Endothelial cell of umbilical vein (primary cell): ENCODE data around the gene MORC2. TPM values are rescaled to one million over a fixed set of nuclear protein-coding genes. Genes with fewer than 3 reads are reported as not detected.

Experiments
- BruUV-seq: library from RNA; stranded (reverse); fragments of 400-500 nt; replicated peaks from 2 replicates; lab custom pipeline; 2021; lab: Mats Ljungman, UMichigan
- CTCF ChIA-PET: fragments of 300-600, 350-600 bp; sonication (Branson Sonifier 250); formaldehyde crosslinking; loops from one replicate; lab custom pipeline; 2021; ENCODE audit warnings: antibody characterized with exemption, inconsistent platforms; lab: Charles Lee
- POLR2A ChIA-PET: fragments of 300-600, 350-600 bp; sonication (Branson Sonifier 250); formaldehyde crosslinking; loops from one replicate; lab custom pipeline; 2021; ENCODE audit warnings: antibody characterized with exemption, inconsistent platforms; lab: Charles Lee
- DNase-seq: peaks from one replicate; pipeline ENCODE4 v3.0.0-alpha.2; 2011; ENCODE audit warnings: low read depth, low spot score
- FAIRE-seq: peaks from 2 replicates; lab custom pipeline; 2011; peaks lifted over from hg19 to GRCh38; lab: Jason Lieb, UNC
- H2AFZ ChIP-seq: 2 replicates; pipeline ENCODE4 v1.6.0; 2012; ENCODE audit warnings: low read depth, low read length, control low read depth, inconsistent platforms
- H3K27ac ChIP-seq: 2 replicates; pipeline ENCODE4 v1.5.1; 2011; ENCODE audit warnings: low read depth, mild to moderate bottlenecking, control low read depth, low read length, moderate library complexity; ENCODE audit not compliant: insufficient read depth
- H3K27me3 ChIP-seq, 2 experiments: 2 replicates each; pipeline versions ENCODE4 v1.6.0 to v1.6.1; 2011; ENCODE audit warnings: low read length in 2 of 2, mixed read lengths in 1 of 2; ENCODE audit not compliant: control insufficient read depth in 2 of 2, insufficient read depth in 2 of 2
- H3K36me3 ChIP-seq, 2 experiments: 2 replicates in 1 of 2; 3 replicates in 1 of 2; pipeline ENCODE4 v1.5.1; 2011; ENCODE audit warnings: low read length in 2 of 2, mild to moderate bottlenecking in 1 of 2, moderate library complexity in 1 of 2; ENCODE audit not compliant: control insufficient read depth in 2 of 2, insufficient read depth in 2 of 2; ENCODE audit errors: extremely low read depth in 1 of 2
- H3K4me1 ChIP-seq: 3 replicates; pipeline ENCODE4 v1.5.1; 2011; ENCODE audit warnings: mild to moderate bottlenecking, low read length; ENCODE audit not compliant: control insufficient read depth, insufficient read depth; ENCODE audit errors: extremely low read depth
- H3K4me2 ChIP-seq: 2 replicates; pipeline ENCODE4 v1.6.1; 2011; ENCODE audit warnings: low read length, control low read depth, mixed read lengths; ENCODE audit not compliant: insufficient read depth
- H3K4me3 ChIP-seq, 3 experiments: fragments of 200-600 bp in 1 of 3; sonication (generic), shearing (Covaris generic) in 1 of 3; replicated peaks in 1 of 3; 2 replicates each; pipeline ENCODE4 v1.5.1; 2011 to 2016; ENCODE audit warnings: control low read depth in 3 of 3, low read length in 3 of 3, mild to moderate bottlenecking in 2 of 3, inconsistent platforms in 1 of 3, low read depth in 1 of 3, moderate library complexity in 1 of 3; ENCODE audit not compliant: insufficient read depth in 1 of 3
- H3K79me2 ChIP-seq: 2 replicates; pipeline ENCODE4 v1.6.0; 2012; ENCODE audit warnings: low read length, inconsistent platforms; ENCODE audit not compliant: control insufficient read depth, insufficient read depth
- H3K9ac ChIP-seq: replicated peaks from 2 replicates; pipeline ENCODE3; 2011; ENCODE audit warnings: low read length, control low read depth; ENCODE audit not compliant: insufficient read depth; ENCODE audit errors: extremely low read depth
- H3K9me1 ChIP-seq: replicated peaks from 3 replicates; pipeline ENCODE4 v1.6.0; 2011; ENCODE audit warnings: mild to moderate bottlenecking, low read length; ENCODE audit not compliant: control insufficient read depth, insufficient read depth; ENCODE audit errors: extremely low read depth
- H3K9me3 ChIP-seq: replicated peaks from 2 replicates; pipeline ENCODE4 v1.5.1; 2012; ENCODE audit warnings: low read length, inconsistent platforms; ENCODE audit not compliant: control insufficient read depth, insufficient read depth
- H4K20me1 ChIP-seq: replicated peaks from 2 replicates; pipeline ENCODE3; 2011; ENCODE audit warnings: mild to moderate bottlenecking, low read length; ENCODE audit not compliant: control insufficient read depth, insufficient read depth; ENCODE audit errors: extremely low read depth
- EZH2 ChIP-seq: IDR thresholded peaks from 2 replicates; pipeline ENCODE4 v1.6.1; 2012; ENCODE audit warnings: borderline replicate concordance, low read depth, mild to moderate bottlenecking, moderate library complexity, low read length, inconsistent platforms; ENCODE audit not compliant: severe bottlenecking
- FOS ChIP-seq: IDR thresholded peaks from 2 replicates; pipeline ENCODE4 v1.6.1; 2011; ENCODE audit warnings: mild to moderate bottlenecking, low read length, moderate library complexity, borderline replicate concordance; ENCODE audit not compliant: insufficient read depth
- GATA2 ChIP-seq: IDR thresholded peaks from 2 replicates; pipeline ENCODE4 v1.7.0; 2011; ENCODE audit warnings: low read depth, mild to moderate bottlenecking, moderate library complexity, mixed read lengths, low read length; ENCODE audit not compliant: insufficient read length, insufficient read depth
- JUN ChIP-seq: IDR thresholded peaks from 2 replicates; pipeline ENCODE4 v1.6.1; 2011; ENCODE audit warnings: borderline replicate concordance, low read depth; ENCODE audit not compliant: insufficient read length, insufficient read depth
- MAX ChIP-seq: IDR thresholded peaks from 2 replicates; pipeline ENCODE4 v1.6.1; 2011; ENCODE audit not compliant: insufficient read depth, insufficient read length
- MYC ChIP-seq: IDR thresholded peaks from one replicate; pipeline ENCODE4 v1.6.1; 2011; ENCODE audit warnings: mild to moderate bottlenecking, low read depth, low read length
- POLR2A ChIP-seq: IDR thresholded peaks from 2 replicates; pipeline ENCODE4 v1.6.1; 2012; ENCODE audit warnings: low read depth, mild to moderate bottlenecking, control low read depth, low read length
- POLR2AphosphoS5 ChIP-seq: IDR thresholded peaks from 2 replicates; pipeline ENCODE4 v1.6.1; 2012; ENCODE audit warnings: low read depth, mild to moderate bottlenecking, control low read depth, low read length, moderate library complexity; ENCODE audit not compliant: insufficient read depth
- dilution Hi-C: fragments of 300-500 bp; cut with MboI; formaldehyde crosslinking; loops from one replicate; pipeline ENCODE4 v1.15.0; 2019; ENCODE audit warnings: low sequenced_read_pairs; ENCODE audit not compliant: extremely low pct_ligation_motif_present
- intact Hi-C: fragments of 100-400 bp; cut with micrococcal nuclease; formaldehyde crosslinking; loops from one replicate; pipeline ENCODE4 v1.10.0; 2022
- polyA plus RNA-seq, 4 experiments: library from polyadenylated mRNA; depleted of rRNA in 3 of 4; stranded (reverse) in 3 of 4; unstranded in 1 of 4; fragments of >200 nt; gene quantifications; 2 replicates each; pipeline versions ENCODE4 v1.2.1 to v1.2.3, GENCODE V29; 2011 to 2012; ENCODE audit warnings: missing spikeins in 1 of 4
- total RNA-seq: library from RNA; stranded (reverse); gene quantifications from 2 replicates; pipeline ENCODE4 v1.2.3, GENCODE V29; 2021
- TF ChIP-seq, protein P1 (sequence below), 2 donors: IDR thresholded peaks; 1 replicate in 1 of 2; 2 replicates in 1 of 2; pipeline ENCODE4 v1.5.1; 2011; ENCODE audit warnings: low read length in 2 of 2, mild to moderate bottlenecking in 2 of 2, moderate library complexity in 2 of 2, control low read depth in 1 of 2, inconsistent platforms in 1 of 2, low read depth in 1 of 2; ENCODE audit not compliant: insufficient read depth in 1 of 2; ENCODE audit errors: extremely low read depth in 1 of 2

Gene MORC2
- total and polyA plus RNA-seq, 2 donors (not counting 3 experiments of a cell fraction or from before 2014, with no cell fraction given): 11.6 to 34.7 TPM

DNA sequence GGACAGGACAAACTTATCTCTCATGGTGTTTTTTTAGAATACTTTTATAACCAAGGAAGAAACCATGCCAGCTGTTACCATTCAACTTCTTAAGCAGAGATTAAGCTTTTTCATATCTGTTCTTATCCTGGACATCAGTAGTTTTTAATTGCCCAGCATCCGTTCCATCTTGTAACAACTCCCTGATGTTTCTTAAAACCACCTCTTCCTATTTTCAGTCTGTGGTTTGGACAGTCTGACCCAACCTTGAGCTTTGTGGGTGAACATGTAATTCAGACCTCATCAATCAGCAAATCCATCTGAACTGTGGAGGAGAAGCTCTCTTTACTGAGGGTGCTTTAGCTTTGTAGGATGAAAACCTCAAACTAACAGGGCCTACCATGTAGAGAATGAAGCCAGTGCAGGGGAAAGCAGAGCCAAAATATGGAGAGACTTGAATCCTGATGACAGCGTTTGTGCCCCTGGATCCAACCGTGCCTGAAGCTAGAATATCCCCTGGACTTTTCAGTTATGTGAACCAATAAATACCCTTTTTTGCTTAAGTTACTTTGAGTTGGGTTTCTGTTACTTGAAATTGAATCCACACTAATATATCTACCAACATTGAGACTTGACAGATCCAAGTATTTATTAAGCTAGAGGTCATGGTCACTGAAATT lies 9.9 kb upstream of the MORC2 start:
- no TSS peak for BruUV-seq
- Histone ChIP-seq H3K9me1 (no peaks in the 10 kb centered on the region), H3K4me3 (no peak overlapping the region), H3K4me1 (no peaks in the 10 kb centered on the region), H4K20me1 (peaks cover 3% of the 10 kb centered on the region), H3K79me2 (peaks cover 17% of the 10 kb centered on the region), H3K27me3 (no peaks in the 10 kb centered on the region), H2AFZ (no peak overlapping the region), H3K27ac (no peak overlapping the region), H3K9me3 (no peaks in the 10 kb centered on the region), H3K36me3 (peaks cover 5 to 14% of the 10 kb centered on the region in 2 experiments), H3K4me2 (no peak overlapping the region), H3K9ac (no peak overlapping the region)
- DNase-seq: no peak
- POLR2A ChIA-PET: no interaction called here
- no peak for FAIRE-seq
- TF ChIP-seq EZH2: no peak
- TF ChIP-seq POLR2A: no peak
- TF ChIP-seq JUN: no peak
- TF ChIP-seq MAX: no peak
- TF ChIP-seq FOS: no peak
- intact Hi-C loops: no loop called here
- dilution Hi-C loops: no loop called here
- CTCF ChIA-PET: no interaction called here

- Histone ChIP-seq H4K20me1 (peaks cover 6% of the 10 kb centered on the region), H3K4me3 (peak overlapping the region; percentile 80 to 95 (median 88)), H3K9me3 (no peaks in the 10 kb centered on the region), H2AFZ (no peak overlapping the region), H3K79me2 (peaks cover 66% of the 10 kb centered on the region), H3K9me1 (no peaks in the 10 kb centered on the region), H3K9ac (peak overlapping the region; percentile 89), H3K4me2 (peak overlapping the region; percentile 98), H3K27ac (peak overlapping the region; percentile 83), H3K36me3 (peaks cover 11 to 24% of the 10 kb centered on the region in 2 experiments), H3K4me1 (peaks cover 21% of the 10 kb centered on the region), H3K27me3 (no peaks in the 10 kb centered on the region)
- TF ChIP-seq MYC: no peak
- no peak for TF ChIP-seq GATA2
- TF ChIP-seq MAX: no peak
- no peak for TF ChIP-seq EZH2
- TF ChIP-seq FOS: no peak
- TF ChIP-seq JUN: no peak
- no peak for TF ChIP-seq POLR2A
- TF ChIP-seq POLR2AphosphoS5: no peak
- TF ChIP-seq, protein P1, sequence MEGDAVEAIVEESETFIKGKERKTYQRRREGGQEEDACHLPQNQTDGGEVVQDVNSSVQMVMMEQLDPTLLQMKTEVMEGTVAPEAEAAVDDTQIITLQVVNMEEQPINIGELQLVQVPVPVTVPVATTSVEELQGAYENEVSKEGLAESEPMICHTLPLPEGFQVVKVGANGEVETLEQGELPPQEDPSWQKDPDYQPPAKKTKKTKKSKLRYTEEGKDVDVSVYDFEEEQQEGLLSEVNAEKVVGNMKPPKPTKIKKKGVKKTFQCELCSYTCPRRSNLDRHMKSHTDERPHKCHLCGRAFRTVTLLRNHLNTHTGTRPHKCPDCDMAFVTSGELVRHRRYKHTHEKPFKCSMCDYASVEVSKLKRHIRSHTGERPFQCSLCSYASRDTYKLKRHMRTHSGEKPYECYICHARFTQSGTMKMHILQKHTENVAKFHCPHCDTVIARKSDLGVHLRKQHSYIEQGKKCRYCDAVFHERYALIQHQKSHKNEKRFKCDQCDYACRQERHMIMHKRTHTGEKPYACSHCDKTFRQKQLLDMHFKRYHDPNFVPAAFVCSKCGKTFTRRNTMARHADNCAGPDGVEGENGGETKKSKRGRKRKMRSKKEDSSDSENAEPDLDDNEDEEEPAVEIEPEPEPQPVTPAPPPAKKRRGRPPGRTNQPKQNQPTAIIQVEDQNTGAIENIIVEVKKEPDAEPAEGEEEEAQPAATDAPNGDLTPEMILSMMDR (IDR thresholded peaks at IDR 0.05; ENCODE audit: extremely low read depth in 1 of 2, insufficient read depth in 1 of 2, low read depth in 1 of 2, low read length in 2 of 2): no peak
- no peak for DNase-seq
- dilution Hi-C loops (no loop called here), intact Hi-C loops (no loop called here)
- ChIA-PET CTCF (interaction anchor here (1.7 to 5.0 kb wide), 5 partner anchors 24 to 178 kb away, joined by 5 to 130 read pairs (median 8); partner anchors contain the start of gene SMTN), POLR2A (interaction anchor here (2.9 to 3.3 kb wide), 2 partner anchors 111 to 114 kb away, joined by 24 to 44 read pairs; partner anchors contain the start of gene SMTN)
- no TSS peak for BruUV-seq
- no peak for FAIRE-seq
Observed at GRCh38 chr22:30970356-30970746, 1.8 kb upstream of the MORC2 start.
